GM21576 (cell line): ENCODE results near the gene TMPRSS4.
"Not testable (repeated sequence)": the region's sequence is repeated elsewhere in the genome, so short reads cannot be mapped to it uniquely, and the experiment has no call there.

ENCODE experiments used
- ATAC-seq: cut with Tn5 transposase; IDR thresholded peaks from one replicate; pipeline ENCODE4 v1.9.1; 2021; ENCODE audit warnings: mild to moderate bottlenecking, moderate library complexity; ENCODE audit not compliant: unreplicated experiment

Gene TMPRSS4

DNA sequence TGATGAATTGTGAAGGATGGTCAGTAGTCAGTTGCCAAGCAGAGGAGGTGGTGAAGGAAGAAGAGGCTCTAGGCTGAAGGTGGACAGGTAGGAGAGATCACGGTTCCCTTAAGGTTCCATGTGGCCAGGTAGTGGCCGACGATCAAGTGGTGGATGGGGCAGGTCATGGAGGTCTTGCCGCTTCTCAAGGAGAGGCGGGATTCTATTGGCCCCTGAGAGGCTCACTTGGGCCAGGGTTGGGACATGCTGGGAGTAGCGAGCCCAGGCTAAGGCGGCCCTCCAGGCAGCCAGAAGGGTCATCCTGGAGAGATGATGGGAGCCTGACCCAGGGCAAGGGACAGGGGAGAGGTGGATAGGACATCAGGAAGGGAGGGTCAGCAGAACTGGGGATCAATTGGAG, 20.9 kb upstream of the TMPRSS4 start:
- no peak for ATAC-seq

DNA sequence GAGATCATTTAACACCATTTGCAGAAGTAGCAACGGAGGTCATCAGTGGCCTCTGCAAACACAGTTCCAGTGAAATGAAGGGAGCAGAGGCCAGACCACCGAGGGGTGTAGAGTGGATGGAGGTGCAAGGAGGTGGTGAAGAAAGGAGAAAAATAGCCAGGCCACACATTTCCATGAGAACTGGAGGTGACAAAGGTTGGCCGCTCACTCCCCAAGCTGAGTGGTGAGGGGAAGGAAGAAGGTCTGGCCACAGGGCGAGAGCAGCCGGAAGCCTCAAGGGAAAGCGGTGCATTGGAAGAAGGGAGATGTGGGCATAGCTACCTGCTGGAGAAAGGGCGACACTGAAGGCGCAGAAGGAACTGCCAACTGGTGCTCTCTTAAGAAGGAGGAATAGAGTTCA, 20.1 kb upstream of the TMPRSS4 start:
- no peak for ATAC-seq

DNA sequence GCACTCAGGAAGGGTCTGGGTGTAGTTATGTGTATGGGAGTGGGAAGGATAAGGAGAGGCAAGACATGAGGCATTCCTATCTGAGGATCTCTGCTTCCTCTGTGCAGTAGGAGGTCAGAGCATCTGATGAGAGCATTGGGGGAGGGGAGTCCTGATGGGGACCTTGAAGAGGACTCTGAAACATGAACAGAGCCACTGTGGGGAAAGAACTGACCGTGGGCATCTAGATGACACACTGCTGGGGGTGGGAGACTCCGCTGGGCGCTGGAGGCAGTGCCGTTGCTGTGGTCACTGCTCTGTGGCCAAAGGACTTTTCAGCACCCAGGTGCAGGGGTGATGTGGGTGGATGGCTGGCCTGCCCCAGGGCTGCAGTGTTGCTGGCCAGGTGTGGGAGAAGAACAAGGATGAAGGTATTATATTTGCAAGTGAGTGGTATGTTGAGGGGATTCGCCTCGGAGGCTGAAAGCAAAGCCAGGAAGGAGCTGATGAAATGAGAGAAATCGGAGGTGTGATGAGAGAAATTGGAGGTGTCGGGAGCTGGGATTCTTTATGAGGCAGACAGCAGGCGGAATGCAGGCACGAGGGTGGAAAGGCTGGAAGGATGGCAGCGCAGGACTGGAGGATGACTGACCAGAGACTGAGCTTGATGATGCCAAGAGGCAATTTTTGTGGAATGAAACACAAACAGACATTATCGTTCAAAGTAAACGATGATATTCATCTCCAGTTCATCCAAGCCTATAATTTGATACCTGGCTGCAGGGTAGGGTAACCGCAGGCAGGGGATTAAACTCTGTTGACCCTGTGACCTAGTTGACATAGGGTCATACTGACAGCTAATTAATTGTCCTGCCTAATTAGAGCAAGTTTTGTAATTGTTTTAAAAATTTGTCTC, 19.4 kb upstream of the TMPRSS4 start:
- no peak for ATAC-seq

DNA sequence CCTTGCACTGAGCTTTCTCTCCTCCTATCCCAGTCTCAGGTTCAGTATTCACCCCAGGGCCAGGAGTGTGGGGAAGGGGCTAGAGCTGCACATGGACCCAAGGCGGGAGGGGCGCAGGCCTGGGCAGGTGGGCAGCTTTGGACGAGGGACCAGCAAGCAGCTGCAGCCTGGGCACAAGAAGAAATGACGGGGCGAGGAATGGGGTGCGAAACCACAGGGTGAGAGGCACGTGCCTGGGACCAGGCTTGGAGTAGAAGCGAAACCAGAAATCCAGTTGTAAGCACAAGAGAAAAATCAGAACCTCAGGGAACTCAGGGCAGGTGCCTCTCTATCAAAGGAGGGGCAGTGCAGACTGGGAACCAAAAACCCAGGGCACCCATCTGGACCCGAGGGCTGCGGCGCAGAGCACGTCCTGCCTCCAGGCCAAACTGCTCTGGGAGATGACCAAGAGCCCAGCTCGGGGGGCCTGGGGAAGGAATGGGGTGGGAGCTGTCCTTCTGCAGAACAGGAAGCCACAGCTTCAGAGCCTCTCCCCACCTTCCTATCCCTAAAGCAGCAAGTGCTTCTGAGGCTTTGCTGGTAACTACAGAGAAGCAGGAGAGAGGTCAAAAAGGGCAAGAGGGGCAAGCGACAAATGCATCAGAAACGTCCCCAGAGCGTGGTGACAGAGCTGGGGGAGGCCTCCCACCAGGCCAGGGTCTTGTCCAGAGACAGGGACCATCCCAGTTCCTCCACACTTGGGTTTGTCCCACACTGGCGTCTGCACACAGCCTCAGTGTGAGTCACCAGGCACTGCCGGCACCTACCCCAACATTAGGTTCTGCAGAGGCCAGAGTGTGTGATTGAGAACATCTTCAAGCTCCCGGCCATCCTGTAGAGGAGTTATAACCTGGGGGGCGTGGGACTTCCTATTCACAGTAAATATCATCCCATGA, 18.3 kb upstream of the TMPRSS4 start:
- ATAC-seq: no peak

DNA sequence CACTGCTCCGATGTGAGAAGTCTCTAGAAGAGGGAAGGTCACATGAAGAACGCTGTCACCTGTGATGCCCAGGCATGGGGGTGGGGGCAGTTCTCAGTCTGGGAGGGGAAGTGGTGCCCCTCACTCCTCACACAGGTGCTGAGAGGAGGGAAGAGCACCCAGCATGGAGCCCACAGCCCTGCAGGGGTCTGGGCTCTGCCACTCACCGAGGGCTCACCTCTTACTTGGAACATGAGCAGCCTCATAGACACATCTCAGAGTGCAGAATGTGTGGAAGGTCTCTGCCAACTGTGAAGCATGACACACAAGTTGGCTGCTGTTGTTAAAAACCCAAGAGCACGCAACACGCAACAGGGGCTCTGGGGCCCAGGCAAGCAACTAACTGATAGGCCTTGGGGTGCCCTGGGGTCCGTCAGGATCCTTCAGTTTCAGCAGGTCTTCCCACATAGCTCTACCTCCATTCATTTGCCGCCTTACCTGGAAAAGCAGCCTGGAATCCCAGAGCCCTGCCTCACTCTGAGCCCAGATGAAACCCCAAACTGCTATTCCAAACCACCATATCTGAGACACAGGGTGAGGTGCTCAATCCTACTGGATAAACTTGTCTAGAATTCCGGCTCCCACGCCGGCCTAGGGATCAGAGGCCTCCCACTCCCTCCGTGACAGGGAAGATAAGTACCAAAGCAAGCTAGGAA, 17.5 kb upstream of the TMPRSS4 start:
- ATAC-seq: no peak

DNA sequence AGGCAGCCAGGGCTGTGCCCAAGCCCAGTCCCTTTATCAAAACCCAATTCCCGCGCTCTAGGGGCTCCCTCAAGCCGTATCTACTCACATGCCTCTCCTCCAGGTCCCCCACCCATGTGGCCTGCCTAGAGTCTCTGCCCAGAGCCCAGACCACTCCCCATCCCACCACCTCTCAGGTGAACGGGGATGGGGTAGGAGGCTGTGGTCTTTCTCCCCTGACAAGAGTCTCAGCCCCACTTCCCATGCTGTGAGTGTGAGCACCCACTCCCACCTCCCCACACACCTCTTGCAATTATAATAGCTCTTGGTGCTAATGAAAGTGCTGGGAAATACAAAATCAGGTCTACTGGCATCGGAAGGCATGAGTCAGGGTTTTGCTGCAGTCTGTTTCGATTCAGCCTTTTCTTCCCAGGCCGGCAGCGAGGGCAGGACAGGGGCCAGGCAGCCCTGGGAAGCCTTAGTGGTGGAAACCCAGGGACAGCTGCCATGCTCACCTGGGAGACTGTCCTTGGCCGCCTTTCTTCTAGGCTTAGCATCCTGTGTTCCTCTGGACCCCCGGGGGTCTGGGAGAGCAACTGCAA, 16.7 kb upstream of the TMPRSS4 start:
- ATAC-seq: no peak

DNA sequence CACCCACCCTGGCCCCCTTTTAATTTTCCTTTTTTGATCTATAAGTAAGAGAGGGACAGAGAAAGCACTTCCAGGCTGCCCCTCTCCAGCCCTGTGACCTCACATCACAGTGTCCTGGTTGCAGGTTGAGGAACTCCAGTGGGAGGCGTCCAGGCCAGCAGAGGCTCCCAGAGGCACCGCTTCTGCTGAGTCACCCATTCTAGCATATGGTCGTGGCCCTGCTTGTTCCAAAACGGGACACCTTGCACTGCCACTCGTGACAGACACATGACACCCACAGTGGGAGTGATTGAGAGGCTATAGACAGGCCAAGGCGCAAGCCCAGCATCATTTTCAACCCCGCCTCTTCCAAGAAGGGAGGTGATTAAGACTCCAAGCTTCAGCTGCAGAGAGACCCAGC, 16.0 kb upstream of the TMPRSS4 start:
- ATAC-seq: no peak

DNA sequence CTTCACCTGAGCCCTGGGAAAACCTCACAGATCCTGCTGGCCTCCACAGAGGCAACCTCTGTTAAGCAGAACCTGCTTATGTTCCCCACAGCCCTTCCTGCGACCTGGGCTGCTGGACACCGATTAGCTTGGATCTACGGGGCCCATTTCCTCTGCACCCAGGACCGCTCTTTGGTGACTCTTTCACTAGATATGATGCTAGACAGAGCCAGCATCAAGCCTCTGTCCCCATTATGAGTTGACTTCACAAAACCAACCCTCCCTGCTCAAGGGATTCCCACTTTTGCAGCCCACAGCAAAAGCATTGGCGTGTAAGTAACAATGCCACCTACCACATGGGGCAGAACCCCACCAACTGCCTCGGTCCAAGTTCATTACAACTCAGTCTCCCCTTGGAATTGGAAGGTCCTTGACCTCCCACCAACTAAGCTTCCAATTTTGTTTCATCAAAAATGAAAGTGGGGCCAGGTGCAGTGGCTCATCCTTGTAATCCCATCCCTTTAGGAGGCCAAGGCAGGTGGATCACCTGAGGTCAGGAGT, 15.2 kb upstream of the TMPRSS4 start:
- no peak for ATAC-seq

DNA sequence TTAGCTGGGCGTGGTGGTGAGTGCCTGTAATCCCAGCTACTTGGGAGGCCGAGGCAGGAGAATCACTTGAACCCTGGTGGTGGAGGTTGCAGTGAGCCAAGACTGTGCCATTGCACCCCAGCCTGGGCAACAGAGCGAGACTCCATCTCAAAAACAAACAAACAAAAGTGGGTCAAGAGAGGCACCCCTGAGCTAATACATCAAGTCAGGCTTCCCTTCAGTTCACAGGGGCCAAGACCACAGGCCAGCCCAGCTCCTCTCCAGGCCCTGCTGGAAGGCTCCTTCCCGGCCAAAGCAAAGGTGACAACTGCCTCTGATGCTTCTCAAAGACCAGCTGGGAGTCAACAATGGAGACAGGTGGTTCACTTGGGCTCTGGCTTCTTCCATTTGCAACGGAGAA, 14.7 kb upstream of the TMPRSS4 start:
- ATAC-seq: not testable (repeated sequence)

DNA sequence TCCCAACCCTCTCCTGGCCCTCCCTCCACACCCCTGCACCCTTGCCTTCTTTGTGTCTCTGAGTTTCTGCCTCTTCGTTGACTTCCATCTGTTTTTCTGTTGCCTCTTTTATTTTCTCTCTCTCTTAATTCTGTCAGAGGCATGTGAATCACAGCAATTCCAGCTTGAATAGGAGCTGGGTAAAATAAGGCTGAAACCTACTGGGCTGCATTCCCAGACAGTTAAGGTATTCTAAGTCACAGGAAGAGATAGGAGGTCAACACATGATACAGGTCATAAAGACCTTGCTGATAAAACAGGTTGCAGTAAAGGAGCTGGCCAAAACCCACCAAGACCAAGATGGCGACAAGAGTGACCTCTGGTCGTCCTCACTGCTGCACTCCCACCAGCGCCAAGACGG, 14.2 kb upstream of the TMPRSS4 start:
- not testable (repeated sequence) for ATAC-seq

DNA sequence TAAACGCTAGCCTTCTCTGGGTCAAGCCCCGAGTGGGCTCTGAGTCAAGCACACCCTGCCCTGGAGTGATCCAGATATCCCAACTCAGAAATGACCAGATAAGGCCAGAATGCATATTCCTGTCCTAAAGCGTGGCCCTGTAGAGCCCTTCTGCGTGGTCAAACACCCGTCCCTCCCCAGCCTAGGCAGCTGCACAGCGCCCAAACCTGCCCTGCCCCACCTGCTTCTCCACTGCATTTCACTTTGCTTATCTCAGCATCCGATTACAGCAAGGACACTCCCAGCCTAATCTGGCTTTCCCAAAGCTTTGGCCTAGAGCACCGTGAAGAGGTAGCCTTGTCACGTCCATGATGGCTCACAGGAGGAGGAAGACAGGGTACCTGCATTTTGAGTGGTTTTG, 11.9 kb upstream of the TMPRSS4 start:
- no peak for ATAC-seq

DNA sequence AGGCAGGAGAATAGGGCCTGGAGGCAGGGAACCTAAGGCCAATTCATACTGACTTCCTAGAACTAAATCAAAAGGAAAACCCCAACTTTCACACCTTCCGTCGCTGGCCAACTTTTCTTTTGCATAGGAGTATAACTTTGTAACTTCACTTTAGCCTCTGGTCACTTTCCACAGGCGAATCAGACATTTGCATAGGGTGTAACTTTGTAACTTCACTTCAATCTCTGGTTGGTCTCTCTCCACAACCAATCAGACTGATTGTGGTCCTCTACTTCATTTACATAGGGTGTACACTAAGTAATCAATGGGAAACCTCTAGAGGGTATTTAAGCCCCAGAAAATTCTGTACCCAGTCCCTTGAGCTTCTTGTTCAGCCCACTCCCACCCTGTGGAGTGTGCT, 11.5 kb upstream of the TMPRSS4 start:
- ATAC-seq: no peak

DNA sequence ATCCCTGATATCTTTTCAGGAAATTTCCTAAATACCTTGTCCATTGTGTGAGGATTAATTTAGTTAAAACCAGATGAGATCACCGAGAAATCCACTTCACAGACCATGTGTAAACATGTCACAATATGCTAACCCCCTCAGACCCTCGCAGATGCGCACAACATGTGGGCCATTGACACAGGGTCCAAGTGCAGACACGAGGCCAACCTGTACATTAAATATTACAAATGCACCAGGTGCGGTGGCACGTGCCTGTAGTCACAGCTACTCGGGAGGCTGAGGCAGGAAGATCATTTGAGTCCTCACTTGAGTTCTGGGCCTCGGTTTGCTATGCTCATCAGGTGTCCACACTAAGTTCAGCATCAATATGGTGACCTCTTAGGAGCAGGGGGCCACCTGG, 9.9 kb upstream of the TMPRSS4 start:
- ATAC-seq: no peak

DNA sequence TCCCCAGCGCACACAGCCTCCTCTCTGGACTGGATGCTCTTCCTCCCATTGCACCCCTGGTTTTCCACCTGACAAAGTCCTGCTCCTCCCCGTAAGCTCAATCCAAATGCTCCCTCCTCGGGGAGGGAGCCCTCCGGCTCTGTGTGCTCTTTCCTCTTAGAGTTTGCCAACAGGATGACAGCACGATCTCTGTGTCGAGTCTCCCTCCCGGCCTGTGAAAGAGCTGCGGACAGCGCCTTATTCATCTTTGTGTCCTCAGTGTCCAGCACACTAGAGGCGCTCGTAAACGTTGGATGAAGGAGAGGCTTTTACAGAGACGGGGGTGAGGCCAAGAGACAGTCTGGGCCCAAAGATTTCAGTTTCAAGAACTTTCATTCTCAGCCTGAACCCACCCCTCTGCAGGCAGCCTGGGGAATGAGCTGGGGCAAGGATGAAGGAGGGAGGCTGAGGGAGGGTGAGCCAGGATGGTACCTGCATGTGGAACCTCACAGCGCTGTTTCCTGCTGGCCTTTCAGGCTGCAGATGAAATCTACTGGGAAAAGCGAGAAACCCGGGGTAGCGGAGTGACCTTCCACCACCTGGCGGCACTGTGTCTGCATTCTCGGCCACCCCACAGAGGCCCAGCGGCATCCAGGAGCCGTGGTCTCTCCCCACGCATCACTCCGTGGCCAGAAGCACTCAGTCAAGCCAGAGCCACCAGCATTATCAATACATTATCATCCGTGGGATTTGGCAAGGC, 8.5 kb upstream of the TMPRSS4 start:
- no peak for ATAC-seq

DNA sequence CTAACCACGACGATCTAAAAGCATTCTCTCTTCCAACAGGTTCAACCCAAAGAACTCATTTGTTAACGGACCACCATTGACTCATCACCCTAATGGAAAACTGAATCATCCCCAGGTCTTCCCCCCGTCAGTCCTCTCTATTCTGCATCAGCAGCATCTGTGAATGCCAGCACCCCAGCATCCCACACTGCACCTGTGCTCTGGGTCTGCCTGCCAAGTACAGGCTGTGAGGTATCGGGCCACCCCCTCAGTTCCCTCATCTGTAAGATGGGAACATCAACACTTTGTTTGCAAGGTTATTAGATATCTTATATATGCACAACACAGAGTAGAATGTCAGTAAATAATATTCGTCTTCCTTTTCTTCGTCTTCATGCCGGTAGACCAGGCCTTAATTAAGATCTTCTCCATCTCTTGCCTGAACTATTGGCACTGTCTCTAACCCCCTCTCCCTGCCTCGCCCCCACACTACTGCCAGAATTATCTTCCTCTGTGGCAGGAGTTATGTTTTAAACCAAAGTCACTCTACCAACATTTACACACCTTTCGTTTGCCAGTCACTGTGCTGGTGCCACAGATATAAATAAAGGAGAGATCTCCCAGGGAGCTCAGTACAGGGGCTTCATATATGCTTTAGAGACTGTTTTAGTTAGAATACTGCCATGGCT, 7.8 kb upstream of the TMPRSS4 start:
- no peak for ATAC-seq

DNA sequence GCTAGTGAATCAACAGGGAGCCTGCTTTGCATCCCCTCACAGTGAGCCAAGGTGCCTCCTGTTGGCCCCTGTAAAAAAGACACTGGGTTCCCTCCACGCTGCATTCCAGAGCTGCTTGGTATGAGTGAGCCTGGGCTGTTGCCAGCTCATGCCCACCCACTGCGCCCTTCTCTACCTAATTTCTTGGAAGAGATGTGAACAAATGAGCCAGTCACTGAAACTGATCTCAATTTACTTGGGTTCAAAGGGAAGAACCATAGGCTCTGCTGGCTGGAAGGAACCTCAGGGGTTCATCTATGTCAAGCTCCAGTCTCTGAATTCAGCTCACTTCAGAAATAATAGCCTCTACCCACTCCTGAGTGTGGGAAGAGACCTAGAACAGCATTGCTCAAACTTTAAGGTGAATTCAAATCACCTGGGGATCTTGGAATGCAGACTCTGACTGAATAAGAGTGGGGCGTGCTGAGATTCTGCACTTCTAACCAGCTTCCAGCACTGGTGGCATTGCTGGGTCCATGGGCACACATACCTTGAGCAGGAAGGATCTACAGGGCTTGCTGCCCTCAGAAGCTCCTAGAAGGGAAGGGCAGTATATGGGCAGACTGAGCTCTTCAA, 5.4 kb upstream of the TMPRSS4 start:
- ATAC-seq: no peak

DNA sequence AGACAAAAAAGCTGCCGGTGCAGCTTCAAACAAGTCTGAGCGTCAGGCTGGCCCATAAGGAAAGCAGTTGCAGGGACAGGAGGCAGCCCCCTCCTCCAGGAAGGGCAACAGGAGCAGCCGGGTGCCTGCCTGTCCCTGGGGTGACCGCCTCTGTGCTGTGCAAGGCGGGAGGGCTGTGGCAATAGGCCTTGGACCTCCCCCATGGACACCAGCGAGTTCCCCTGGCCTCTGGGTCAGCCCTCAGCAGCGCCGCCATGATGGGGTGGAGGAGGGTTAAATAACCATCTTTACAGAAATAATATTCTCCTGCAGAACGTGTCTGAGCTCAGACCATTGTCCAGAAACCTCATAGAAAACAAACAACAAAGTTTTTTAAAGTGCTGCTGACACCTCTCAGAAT, 3.3 kb upstream of the TMPRSS4 start:
- ATAC-seq: no peak

DNA sequence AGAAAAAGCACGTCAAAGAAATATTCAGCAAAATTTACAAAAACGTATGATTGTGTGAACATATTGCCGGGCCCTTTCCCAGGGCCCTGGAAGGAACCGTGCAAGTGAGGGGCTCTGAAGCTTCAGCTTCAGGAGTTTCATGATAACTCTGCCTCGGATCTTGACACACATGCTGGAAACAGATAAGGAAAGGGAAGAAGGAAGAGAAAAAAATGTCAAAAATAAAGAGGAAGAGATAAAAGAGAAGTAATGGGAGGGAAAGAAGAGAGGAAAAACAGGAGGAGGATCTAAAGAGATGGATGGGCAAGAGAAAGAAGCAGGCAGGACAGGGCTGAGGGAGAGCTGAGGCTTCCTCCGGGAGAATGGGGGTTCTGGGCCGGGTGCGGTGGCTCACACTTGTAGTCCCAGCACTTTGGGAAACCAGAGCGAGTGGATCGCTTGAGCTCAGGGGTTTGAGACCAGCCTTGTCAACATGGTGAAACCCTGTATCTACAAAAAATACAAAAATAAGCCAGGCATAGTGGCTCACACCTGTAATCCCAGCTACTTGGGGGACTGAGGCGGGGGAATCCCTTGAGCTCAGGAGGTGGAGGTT, 2.7 kb upstream of the TMPRSS4 start:
- no peak for ATAC-seq

DNA sequence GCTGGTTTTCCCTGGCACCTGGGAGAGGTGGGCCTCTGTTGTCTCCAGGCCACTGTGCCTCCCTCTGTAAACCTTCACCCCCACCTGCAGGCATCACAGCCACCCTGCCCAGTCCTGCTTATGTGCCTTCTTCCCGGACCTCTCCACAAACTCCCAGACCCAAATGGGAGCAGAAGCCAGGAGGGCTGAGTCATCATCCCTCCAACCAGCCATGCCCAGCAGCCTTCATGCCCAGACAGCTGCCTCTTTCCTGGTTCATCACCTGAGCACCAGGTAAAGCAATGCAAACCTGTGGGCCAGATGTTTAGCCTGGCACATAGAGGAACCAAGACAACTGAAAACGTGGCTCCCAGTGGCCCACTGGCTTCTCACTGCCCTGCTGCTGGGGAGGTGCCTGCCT, 2.1 kb upstream of the TMPRSS4 start:
- no peak for ATAC-seq
